SK-N-SH (cell line): ENCODE results near the gene RAC2. TPM values are rescaled to one million over a fixed set of nuclear protein-coding genes. Genes with fewer than 3 reads are reported as not detected.

ENCODE experiments used
- CTCF ChIA-PET: fragments of 300-600, 350-600 bp; formaldehyde crosslinking; extraction: SDS; loops from one replicate; lab custom pipeline; 2021; lab: Yijun Ruan, JAX
- POLR2A ChIA-PET: fragments of 350-600 bp; sonication (Branson Sonifier 250); formaldehyde crosslinking; extraction: SDS; loops from one replicate; lab custom pipeline; 2020; ENCODE audit warnings: antibody characterized with exemption, inconsistent platforms; lab: Yijun Ruan, JAX
- DNase-seq: peaks from one replicate; pipeline ENCODE4 v3.0.0; 2012
- H2AFZ ChIP-seq: fragments of 200-600 bp; sonication (generic); 2 replicates; pipeline ENCODE4 v1.8.1; 2016; ENCODE audit warnings: antibody characterized with exemption, mild to moderate bottlenecking, low read depth
- H3F3A ChIP-seq: fragments of 200-600 bp; sonication (generic); replicated peaks from 2 replicates; pipeline ENCODE3; 2016; ENCODE audit warnings: antibody characterized with exemption, mild to moderate bottlenecking; ENCODE audit not compliant: insufficient read depth
- H3K27ac ChIP-seq, 2 experiments: fragments of 200-500 bp in 1 of 2; fragments of 200-600 bp in 1 of 2; sonication (Bioruptor generic) in 1 of 2; sonication (generic), shearing (Covaris generic) in 1 of 2; 2 replicates each; pipeline versions ENCODE4 v1.5.1 to v1.6.1; 2014 to 2016; ENCODE audit warnings: low read depth in 2 of 2, inconsistent platforms in 1 of 2, low read length in 1 of 2, mild to moderate bottlenecking in 1 of 2, mixed read lengths in 1 of 2
- H3K27me3 ChIP-seq: fragments of 200-600 bp; sonication (generic), shearing (Covaris generic); 2 replicates; pipeline ENCODE4 v1.6.1; 2016; ENCODE audit warnings: mixed run types; ENCODE audit not compliant: insufficient read depth
- H3K36me3 ChIP-seq, 2 experiments: fragments of 200-500 bp in 1 of 2; fragments of 200-600 bp in 1 of 2; sonication (Bioruptor generic) in 1 of 2; sonication (generic) in 1 of 2; replicated peaks in 1 of 2; 2 replicates each; pipeline versions ENCODE3 to v1.5.1; 2014 to 2016; ENCODE audit warnings: low read length in 1 of 2, mild to moderate bottlenecking in 1 of 2; ENCODE audit not compliant: insufficient read depth in 2 of 2, control insufficient read depth in 1 of 2
- H3K4me1 ChIP-seq, 2 experiments: fragments of 200-500 bp in 1 of 2; fragments of 200-600 bp in 1 of 2; sonication (Bioruptor generic) in 1 of 2; sonication (generic), shearing (Covaris generic) in 1 of 2; 2 replicates each; pipeline versions ENCODE4 v1.5.1 to v1.6.1; 2014 to 2016; ENCODE audit warnings: low read depth in 1 of 2, low read length in 1 of 2, mixed run types in 1 of 2; ENCODE audit not compliant: insufficient read depth in 2 of 2, control insufficient read depth in 1 of 2
- H3K4me2 ChIP-seq: fragments of 200-600 bp; sonication (generic), shearing (Covaris generic); 2 replicates; pipeline ENCODE4 v1.6.1; 2017; ENCODE audit warnings: mixed run types
- H3K4me3 ChIP-seq, 2 experiments: fragments of 200-500 bp in 1 of 2; fragments of 200-600 bp in 1 of 2; sonication (Bioruptor generic) in 1 of 2; sonication (generic), shearing (Covaris generic) in 1 of 2; 2 replicates each; pipeline versions ENCODE4 v1.5.1 to v1.8.1; 2014 to 2016; ENCODE audit warnings: low read depth in 2 of 2, inconsistent platforms in 1 of 2, low read length in 1 of 2, mild to moderate bottlenecking in 1 of 2, mixed read lengths in 1 of 2, moderate library complexity in 1 of 2
- H3K79me2 ChIP-seq: fragments of 200-600 bp; sonication (generic); 2 replicates; pipeline ENCODE4 v1.8.1; 2017; ENCODE audit warnings: mild to moderate bottlenecking; ENCODE audit not compliant: insufficient read depth
- H3K9ac ChIP-seq: fragments of 200-600 bp; sonication (generic); 2 replicates; pipeline ENCODE4 v1.6.1; 2017; ENCODE audit warnings: mixed run types
- H3K9me2 ChIP-seq: fragments of 200-600 bp; sonication (generic); 2 replicates; pipeline ENCODE4 v1.6.1; 2017; ENCODE audit warnings: mixed run types
- H3K9me3 ChIP-seq: fragments of 200-600 bp; sonication (generic); 2 replicates; pipeline ENCODE4 v1.6.1; 2017; ENCODE audit warnings: mixed run types, mild to moderate bottlenecking, moderate library complexity
- H4K20me1 ChIP-seq: fragments of 200-600 bp; sonication (generic); 2 replicates; pipeline ENCODE4 v1.6.1; 2017; ENCODE audit warnings: mild to moderate bottlenecking, mixed run types; ENCODE audit not compliant: insufficient read depth
- ELF1 ChIP-seq: IDR thresholded peaks from 2 replicates; pipeline ENCODE4 v1.4.0; 2012
- FOXJ3 ChIP-seq: sonication (generic); formaldehyde crosslinking; IDR thresholded peaks from 2 replicates; pipeline ENCODE4 v1.5.1; 2020; ENCODE audit warnings: mild to moderate bottlenecking, missing genetic modification reagents
- GATA2 ChIP-seq: sonication (generic); formaldehyde crosslinking; IDR thresholded peaks from 2 replicates; pipeline ENCODE4 v1.5.0; 2020; ENCODE audit warnings: mild to moderate bottlenecking, missing genetic modification reagents
- JUND ChIP-seq: IDR thresholded peaks from 2 replicates; pipeline ENCODE4 v1.4.0; 2012
- MEF2A ChIP-seq: IDR thresholded peaks from 2 replicates; pipeline ENCODE4 v1.4.0; 2012; ENCODE audit warnings: low read depth, borderline replicate concordance
- NFIC ChIP-seq: IDR thresholded peaks from 2 replicates; pipeline ENCODE4 v1.4.0; 2012; ENCODE audit warnings: borderline replicate concordance
- NRF1 ChIP-seq: IDR thresholded peaks from 2 replicates; pipeline ENCODE4 v1.6.1; 2012; ENCODE audit warnings: low read depth, mild to moderate bottlenecking, low read length
- RFX5 ChIP-seq: IDR thresholded peaks from 2 replicates; pipeline ENCODE4 v1.6.1; 2012; ENCODE audit warnings: mild to moderate bottlenecking, improper control_type of control experiment, low read length
- SIN3A ChIP-seq: IDR thresholded peaks from 2 replicates; pipeline ENCODE4 v1.6.1; 2012; ENCODE audit warnings: low read depth, mild to moderate bottlenecking, low read length, moderate library complexity, borderline replicate concordance
- TAF1 ChIP-seq: IDR thresholded peaks from 2 replicates; pipeline ENCODE4 v1.6.1; 2012; ENCODE audit warnings: low read depth, mild to moderate bottlenecking, low read length, moderate library complexity, borderline replicate concordance
- TCF12 ChIP-seq: IDR thresholded peaks from 2 replicates; pipeline ENCODE4 v1.4.0; 2012
- TEAD4 ChIP-seq: IDR thresholded peaks from 2 replicates; pipeline ENCODE4 v1.4.0; 2012; ENCODE audit warnings: mild to moderate bottlenecking, borderline replicate concordance; ENCODE audit not compliant: insufficient read depth
- USF1 ChIP-seq: IDR thresholded peaks from 2 replicates; pipeline ENCODE4 v1.4.0; 2012; ENCODE audit warnings: low read depth, borderline replicate concordance
- YY1 ChIP-seq: IDR thresholded peaks from 2 replicates; pipeline ENCODE4 v1.4.0; 2012; ENCODE audit warnings: low read depth, mild to moderate bottlenecking
- ZBTB33 ChIP-seq: IDR thresholded peaks from 2 replicates; pipeline ENCODE4 v1.4.0; 2012; ENCODE audit warnings: low read depth, borderline replicate concordance
- WGBS: methylation state at CpG from one replicate; pipeline ENCODE4 v1.1.6; 2017; ENCODE audit warnings: low lambda C conversion rate; 5-methylcytosine and 5-hydroxymethylcytosine counted together
- polyA plus RNA-seq, 3 experiments: library from polyadenylated mRNA; depleted of rRNA; stranded (reverse); fragments of >200 nt; gene quantifications; 2 replicates each; pipeline ENCODE4 v1.2.3, GENCODE V29; 2012
- TF ChIP-seq, protein P1 (sequence below): fragments of 200-600 bp; sonication (generic); IDR thresholded peaks from 2 replicates; pipeline ENCODE4 v1.6.1; 2017; ENCODE audit warnings: antibody characterized with exemption, mild to moderate bottlenecking, moderate library complexity

Gene RAC2
- polyA plus RNA-seq, 1 of the 3 experiments (the other 2 are of a cell fraction) = 29.9 TPM

DNA sequence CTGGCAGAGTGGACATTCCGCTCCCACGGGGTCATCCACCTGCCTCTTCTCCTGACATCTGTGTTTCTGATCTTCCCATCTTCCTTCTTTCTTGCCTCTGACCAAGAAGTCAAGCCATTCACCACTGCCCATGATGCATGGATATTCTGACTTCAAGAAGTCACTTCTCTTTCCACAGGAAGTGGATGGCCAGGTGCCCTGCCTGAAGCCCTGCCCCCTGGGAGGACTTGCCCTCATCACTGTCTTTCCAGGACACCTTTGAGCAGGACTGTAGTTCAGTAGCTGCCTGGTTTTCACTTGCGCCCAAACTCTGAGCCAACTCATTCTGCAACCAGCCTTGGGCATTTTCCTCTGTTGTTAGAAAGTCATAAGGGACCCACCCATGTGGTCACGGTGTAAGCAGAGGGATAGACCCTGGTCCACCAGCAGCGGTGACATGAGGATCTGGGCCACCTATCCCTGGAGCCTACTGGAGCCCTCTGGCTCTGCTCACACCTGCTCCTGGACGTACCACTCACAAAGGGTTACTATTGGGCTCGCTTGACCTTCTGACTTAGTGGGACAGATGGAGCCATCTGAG, 45.2 kb upstream of the RAC2 start:
- no peaks in the 10 kb centered on the region for H3K4me1 ChIP-seq
- H3K9me3 ChIP-seq = no peaks in the 10 kb centered on the region
- no peaks in the 10 kb centered on the region for H4K20me1 ChIP-seq
- H3K9ac ChIP-seq = no peak overlapping the region
- H2AFZ ChIP-seq = no peak overlapping the region
- CTCF ChIA-PET = no interaction called here
- no peak for DNase-seq
- no peak overlapping the region for H3K4me2 ChIP-seq
- TF ChIP-seq NRF1 (no peak), ELF1 (no peak), TEAD4 (no peak), TAF1 (no peak), FOXJ3 (CRISPR knock-in tag) (no peak), MEF2A (no peak), ZBTB33 (no peak), SIN3A (no peak), RFX5 (no peak), GATA2 (CRISPR knock-in tag) (no peak), YY1 (no peak), USF1 (no peak), NFIC (no peak), JUND (no peak), TCF12 (no peak)
- TF ChIP-seq, protein P1, sequence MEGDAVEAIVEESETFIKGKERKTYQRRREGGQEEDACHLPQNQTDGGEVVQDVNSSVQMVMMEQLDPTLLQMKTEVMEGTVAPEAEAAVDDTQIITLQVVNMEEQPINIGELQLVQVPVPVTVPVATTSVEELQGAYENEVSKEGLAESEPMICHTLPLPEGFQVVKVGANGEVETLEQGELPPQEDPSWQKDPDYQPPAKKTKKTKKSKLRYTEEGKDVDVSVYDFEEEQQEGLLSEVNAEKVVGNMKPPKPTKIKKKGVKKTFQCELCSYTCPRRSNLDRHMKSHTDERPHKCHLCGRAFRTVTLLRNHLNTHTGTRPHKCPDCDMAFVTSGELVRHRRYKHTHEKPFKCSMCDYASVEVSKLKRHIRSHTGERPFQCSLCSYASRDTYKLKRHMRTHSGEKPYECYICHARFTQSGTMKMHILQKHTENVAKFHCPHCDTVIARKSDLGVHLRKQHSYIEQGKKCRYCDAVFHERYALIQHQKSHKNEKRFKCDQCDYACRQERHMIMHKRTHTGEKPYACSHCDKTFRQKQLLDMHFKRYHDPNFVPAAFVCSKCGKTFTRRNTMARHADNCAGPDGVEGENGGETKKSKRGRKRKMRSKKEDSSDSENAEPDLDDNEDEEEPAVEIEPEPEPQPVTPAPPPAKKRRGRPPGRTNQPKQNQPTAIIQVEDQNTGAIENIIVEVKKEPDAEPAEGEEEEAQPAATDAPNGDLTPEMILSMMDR = no peak
- TF ChIP-seq, all 33 proteins: peak for 0
- no peaks in the 10 kb centered on the region for H3K79me2 ChIP-seq
- H3K9me2 ChIP-seq = no peaks in the 10 kb centered on the region
- H3F3A ChIP-seq = no peaks in the 10 kb centered on the region
- H3K4me3 ChIP-seq = no peak overlapping the region
- H3K27ac ChIP-seq = no peak overlapping the region
- WGBS = 72% methylated on average over 6 of the region's 7 CpGs
- no peaks in the 10 kb centered on the region for H3K27me3 ChIP-seq
- H3K36me3 ChIP-seq = no peaks in the 10 kb centered on the region
- POLR2A ChIA-PET = no interaction called here
